Hepatocyte (in vitro differentiated cells): ENCODE results near the gene SLC30A1.

Experiments used
- EZH2 ChIP-seq: fragments of 200-600 bp; sonication (generic); IDR thresholded peaks from 2 replicates; pipeline ENCODE4 v1.6.1; 2016; ENCODE audit warnings: antibody characterized with exemption, mild to moderate bottlenecking, borderline replicate concordance
- EZH2phosphoT487 ChIP-seq: fragments of 200-600 bp; sonication (generic); IDR thresholded peaks from one replicate; pipeline ENCODE4 v1.6.1; 2018; ENCODE audit warnings: antibody characterized with exemption, mild to moderate bottlenecking, low read depth, moderate library complexity; ENCODE audit not compliant: unreplicated experiment, severe bottlenecking
- TF ChIP-seq, protein P1 (sequence below): fragments of 200-600 bp; sonication (generic); IDR thresholded peaks from 2 replicates; pipeline ENCODE4 v1.5.1; 2016; ENCODE audit warnings: antibody characterized with exemption, mild to moderate bottlenecking; ENCODE audit not compliant: poor library complexity

GRCh38 chr1:211599250-211599649 is 20.3 kb upstream of the SLC30A1 start:
- TF ChIP-seq EZH2 (no peak), EZH2phosphoT487 (no peak)
- TF ChIP-seq, protein P1, sequence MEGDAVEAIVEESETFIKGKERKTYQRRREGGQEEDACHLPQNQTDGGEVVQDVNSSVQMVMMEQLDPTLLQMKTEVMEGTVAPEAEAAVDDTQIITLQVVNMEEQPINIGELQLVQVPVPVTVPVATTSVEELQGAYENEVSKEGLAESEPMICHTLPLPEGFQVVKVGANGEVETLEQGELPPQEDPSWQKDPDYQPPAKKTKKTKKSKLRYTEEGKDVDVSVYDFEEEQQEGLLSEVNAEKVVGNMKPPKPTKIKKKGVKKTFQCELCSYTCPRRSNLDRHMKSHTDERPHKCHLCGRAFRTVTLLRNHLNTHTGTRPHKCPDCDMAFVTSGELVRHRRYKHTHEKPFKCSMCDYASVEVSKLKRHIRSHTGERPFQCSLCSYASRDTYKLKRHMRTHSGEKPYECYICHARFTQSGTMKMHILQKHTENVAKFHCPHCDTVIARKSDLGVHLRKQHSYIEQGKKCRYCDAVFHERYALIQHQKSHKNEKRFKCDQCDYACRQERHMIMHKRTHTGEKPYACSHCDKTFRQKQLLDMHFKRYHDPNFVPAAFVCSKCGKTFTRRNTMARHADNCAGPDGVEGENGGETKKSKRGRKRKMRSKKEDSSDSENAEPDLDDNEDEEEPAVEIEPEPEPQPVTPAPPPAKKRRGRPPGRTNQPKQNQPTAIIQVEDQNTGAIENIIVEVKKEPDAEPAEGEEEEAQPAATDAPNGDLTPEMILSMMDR = no peak
